Activated gamma-delta T cell treated with Interleukin-2 at 50 U/mL for 16 hours (primary cell): Measurements from ENCODE around the gene TUBGCP6.
A peak's percentile ranks its signal among the peaks of the same experiment; 100 is the strongest.

ENCODE experiments used
- DNase-seq: peaks from one replicate; pipeline ENCODE4 v3.0.0-alpha.2; 2020

Gene TUBGCP6

DNA sequence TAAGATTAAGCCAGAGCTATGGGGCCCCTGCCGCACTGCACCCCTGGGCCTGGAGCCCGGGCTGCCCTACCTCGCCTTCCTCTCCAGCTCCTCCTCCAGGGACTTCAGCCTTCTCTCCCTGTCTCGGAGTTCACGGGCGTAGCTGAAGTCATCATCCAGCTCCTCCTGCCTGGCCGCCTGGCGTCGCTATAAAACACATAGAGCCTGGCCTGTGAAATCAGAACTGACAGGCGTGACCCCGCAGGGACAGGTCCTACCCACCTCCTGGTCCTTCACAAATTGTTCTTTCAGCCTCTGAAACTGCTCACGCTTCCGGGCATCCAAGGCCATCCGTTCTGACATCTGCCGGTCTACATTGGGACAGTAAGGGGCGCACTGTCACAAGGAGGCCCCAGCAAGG, 20.8 kb downstream of the TUBGCP6 start:
- DNase-seq: no peak

DNA sequence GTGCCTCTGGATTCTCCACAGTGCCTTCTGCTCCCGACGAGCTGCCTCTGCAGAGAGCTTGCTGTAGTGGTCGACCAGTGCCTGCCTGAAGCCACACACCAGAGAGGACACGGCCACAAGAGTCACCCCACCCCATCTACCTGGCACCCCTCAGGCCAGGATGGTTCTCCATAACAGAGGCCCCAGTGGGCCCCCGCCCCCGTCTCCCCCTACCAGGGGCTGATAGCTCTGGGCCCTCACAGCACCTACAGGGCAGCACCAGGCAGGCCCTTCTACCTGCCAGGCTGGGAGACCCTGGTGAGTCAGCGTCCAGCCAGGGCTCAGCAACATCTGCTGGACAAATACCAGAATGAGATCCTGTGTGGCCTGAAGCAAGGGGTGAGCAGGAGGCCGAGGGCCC, 22.3 kb downstream of the TUBGCP6 start:
- no peak for DNase-seq

GRCh38 chr22:50221410-50222300, 23.2 kb downstream of the TUBGCP6 start:
- no peak for DNase-seq

GRCh38 chr22:50220603-50221409, 24.0 kb downstream of the TUBGCP6 start:
- DNase-seq: no peak

- DNase-seq: no peak
These were observed 24.8 kb downstream of the TUBGCP6 start for GRCh38 chr22:50219800-50220602.

DNA sequence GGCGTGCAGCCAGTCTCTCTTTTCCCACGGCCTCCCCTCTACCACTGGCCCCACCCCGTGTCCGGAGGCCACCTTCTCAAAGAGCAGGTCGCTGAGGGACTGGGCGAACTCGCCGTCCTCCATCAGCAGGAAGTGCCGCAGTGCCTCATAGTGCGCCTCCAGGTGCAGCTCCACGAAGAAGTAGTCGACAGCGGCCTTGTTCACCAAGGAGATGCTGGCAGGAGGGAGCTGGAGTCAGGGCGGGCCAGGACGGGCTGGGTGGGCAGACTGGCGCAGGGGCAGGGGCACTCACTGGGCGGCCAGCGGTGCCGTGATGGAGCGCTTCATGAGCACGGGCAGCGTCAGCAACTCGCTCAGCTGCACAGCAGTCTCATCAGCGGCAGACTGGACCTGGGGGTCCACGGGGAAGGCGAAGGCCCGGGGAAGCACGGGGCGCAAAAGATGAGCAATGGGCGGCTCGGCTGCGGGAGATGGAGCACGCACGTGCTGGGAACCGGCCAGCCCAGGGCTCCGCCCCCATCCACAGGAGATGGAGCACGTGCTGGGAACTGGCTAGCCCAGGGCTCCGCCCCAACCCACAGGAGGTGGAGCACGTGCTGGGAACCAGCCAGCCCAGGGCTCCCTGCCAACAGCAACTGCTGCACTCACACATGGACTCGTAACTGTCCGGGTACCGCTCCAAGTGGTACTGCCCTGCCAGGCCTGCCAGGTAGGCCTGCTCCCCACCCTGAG, 25.7 kb downstream of the TUBGCP6 start:
- DNase-seq: no peak

- no peak for DNase-seq
These were observed 26.4 kb downstream of the TUBGCP6 start for GRCh38 chr22:50218153-50218995.

DNA sequence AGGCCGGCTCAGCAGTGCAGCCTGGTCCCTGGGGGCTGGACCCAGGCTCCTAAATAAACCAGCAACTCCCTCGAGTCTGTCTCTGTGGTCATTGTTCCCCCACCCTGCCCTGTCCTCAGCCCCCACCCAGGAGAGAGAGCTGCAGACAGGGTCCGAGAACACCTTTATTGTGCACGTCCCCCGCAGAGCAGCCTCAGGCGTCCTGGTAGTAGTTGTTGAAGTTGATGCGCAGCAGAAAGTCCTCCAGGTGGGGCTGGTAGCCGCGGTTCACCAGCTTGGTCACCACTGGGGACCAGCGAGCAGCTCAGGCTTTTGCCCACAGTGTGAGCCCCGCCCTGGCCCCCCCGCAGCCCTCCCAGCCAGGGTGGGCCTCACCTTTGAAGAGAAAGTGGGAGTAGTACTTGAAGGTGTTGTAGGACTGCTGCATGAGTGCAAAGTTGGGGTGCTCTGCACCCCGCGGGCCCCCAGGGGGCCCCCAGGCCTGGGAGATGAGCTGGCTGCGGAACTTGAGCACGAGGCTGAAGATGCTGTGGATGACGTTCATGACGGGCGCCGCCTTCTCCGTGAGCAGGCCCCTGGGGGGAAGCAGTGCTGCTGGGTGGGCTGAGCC, 27.2 kb downstream of the TUBGCP6 start:
- no peak for DNase-seq

DNA sequence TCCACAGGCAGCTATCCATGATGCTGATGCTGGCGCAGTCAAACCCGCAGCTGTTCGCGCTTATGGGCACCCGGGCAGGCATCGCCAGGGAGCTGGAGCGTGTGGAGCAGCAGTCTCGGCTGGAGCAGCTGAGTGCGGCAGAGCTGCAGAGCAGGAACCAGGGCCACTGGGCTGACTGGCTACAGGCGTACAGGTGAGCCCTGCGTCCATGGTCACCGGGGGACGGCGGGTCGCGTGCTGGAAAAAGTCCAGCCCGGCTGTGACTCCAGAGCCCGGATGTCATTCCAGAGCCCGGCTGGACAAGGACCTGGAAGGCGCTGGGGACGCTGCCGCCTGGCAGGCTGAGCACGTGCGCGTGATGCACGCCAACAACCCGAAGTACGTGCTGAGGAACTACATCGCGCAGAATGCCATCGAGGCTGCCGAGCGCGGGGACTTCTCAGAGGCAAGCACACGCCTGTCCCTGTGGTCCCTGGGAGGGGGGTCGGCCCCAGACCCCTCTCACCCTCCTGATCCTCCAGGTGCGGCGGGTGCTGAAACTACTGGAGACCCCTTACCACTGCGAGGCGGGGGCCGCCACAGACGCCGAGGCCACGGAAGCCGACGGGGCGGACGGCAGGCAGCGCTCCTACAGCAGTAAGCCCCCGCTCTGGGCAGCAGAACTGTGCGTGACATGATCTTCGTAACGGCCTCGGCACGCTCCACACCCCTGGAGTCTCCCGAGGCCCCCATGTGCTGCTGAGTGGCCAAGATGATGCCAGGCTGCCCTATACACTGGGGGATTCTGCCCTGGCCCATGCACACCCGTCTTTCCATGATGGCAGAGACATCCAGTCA, 27.9 kb downstream of the TUBGCP6 start:
- no peak for DNase-seq

GRCh38 chr22:50216055-50216683, 28.7 kb downstream of the TUBGCP6 start:
- DNase-seq: no peak

GRCh38 chr22:50215297-50216054, 29.3 kb downstream of the TUBGCP6 start:
- DNase-seq: no peak

DNA sequence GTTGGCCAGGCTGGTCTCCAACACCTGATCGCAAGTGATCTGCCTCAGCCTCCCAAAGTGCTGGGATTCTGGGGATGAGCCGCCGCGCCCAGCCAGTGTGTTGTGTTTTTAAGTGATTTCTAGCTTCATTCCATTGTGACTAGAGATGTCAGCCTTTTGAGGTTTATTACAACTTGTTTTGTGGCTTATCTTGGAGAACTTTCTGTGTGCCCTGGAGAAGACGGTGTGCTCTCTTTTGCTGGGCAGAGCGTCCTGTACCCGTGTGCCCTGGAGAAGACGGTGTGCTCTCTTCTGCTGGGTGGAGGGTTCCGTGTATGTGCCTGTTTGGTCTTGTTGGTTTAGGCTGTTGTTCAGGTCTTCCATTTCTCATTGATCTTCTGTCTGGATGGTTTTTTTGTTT, 31.6 kb downstream of the TUBGCP6 start:
- no peak for DNase-seq

- no peak for DNase-seq
These were observed 33.7 kb downstream of the TUBGCP6 start for GRCh38 chr22:50211147-50211546.

- DNase-seq: no peak
These were observed 34.3 kb downstream of the TUBGCP6 start for GRCh38 chr22:50210378-50211139.

- peak; percentile 70 for DNase-seq
These were observed 34.9 kb downstream of the TUBGCP6 start for GRCh38 chr22:50209893-50210292.

DNA sequence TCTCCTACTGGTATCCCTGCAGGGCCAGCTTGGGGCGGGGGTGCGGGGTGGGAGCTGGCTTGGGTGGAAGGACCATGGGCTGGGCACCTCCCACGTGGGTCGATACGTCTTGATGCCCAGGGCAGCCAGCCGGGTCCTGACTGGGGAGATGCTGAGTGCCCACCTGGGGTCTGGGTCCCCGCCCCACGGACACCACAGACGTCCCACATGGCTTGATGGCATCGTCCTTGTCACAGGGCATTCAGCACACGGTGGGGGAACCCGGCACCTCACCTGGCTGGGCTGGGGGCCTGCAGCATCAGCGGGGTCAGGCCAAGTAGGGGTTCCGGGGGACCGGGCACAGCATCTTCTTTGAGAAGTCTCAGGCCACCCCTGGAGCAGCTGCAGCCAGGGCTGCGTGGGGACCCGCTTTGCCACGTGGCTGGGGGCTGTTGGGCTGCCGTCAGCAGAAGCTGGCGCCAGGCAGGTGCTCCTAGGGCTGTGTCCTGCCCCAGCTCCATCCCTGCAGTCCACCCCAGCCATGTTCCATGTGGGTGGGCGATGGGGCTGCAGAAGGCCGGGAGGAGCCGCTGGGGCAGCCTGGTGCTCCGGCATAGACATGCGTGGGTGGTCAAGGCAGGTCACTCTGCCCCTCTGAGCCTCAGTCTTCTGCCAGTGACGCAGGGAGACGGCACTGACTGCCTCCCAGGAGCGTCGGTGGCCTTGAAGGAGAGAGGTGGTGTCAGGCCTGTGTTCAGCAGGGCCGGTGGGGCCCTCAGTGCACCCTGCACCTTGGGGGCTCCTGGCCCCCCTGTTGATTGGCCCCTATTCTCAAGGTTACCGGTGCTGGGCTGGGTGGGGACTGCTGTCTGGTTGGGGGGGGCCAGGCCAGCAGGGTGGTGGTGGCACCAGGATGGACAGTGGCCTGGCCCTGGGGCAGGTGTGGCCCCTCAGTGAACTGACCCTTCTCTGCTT, 35.6 kb downstream of the TUBGCP6 start:
- DNase-seq: no peak

DNA sequence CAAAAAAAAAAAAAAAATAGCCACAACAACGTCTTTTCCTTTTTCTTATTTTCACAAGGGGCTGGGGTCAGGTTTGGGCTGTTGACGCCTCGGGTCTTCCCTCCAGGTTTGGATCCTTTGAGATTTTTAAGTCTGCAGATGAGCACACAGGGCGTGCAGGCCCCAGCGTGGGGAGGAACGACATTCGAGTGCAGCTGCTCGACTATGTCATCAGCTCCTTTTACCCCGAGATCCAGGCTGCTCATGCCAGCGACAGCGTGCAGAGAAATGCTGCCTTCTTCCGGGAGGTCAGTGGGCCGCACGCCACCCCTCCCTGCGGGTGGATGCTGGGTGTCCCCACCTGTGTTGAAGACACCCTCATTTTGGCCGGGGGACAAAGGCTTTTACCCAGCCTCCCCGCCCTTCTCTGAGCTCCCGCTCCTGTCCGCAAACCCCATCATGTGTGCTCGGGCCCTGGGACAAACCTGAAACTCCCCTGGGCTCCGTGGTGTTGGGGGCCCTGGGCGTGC, 36.3 kb downstream of the TUBGCP6 start:
- DNase-seq: no peak
